NCI-H146 (cell line): ENCODE measurements around the gene CTCFL.
A peak's percentile ranks its signal among the peaks of the same experiment; 100 is the strongest.

Experiments
- DNase-seq: peaks from one replicate; lab custom pipeline; 2025; lab: John Stamatoyannopoulos, UW

Gene CTCFL

DNA sequence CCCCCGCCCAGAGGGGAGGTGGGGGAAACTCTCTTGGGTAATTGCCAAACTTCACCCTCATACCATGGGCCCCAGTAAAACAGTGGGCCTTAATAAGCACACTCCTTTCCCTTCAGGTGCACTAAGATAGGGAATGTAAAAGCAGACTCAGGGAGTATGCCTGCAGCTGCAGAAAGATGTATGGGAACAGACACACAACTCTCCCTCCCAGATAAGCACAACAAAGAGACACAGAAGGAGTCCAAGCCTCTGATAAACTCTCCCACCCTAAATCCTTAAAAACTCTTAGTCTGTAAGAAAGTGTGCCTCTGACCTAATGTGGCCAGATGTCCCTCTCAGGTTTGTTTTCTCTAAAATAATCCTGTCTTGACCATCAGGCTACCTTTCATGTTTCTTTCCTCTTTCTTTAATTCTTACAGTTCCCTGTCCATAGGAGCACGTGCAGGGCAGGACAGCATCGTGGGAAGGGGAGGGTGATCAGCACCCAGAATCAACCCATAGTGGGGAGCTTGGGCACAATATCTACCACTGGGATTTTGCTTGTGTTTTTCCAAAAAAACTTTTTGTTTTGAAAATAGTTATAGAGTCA lies 11.3 kb upstream of the CTCFL start:
- DNase-seq: no peak

DNA sequence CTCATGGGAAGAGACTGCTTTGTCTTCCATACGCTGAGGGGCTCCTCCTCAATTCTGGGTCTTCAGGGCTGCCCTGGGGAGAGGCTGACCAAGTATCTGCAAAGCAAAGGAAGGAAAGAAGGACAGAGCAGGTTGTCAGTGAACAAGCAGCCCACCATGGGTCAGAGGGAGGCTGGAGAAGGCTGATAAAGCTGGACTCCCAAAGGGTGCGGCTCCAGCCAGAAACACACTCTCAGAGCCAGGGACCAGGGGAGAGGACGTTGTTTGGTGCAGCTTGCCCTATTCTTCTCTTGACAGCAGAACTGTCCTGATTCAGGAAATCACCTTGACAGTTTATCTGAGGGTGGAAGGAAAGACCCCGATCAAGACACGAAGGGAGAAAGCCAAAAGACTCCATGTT lies 10.4 kb upstream of the CTCFL start:
- DNase-seq: no peak

DNA sequence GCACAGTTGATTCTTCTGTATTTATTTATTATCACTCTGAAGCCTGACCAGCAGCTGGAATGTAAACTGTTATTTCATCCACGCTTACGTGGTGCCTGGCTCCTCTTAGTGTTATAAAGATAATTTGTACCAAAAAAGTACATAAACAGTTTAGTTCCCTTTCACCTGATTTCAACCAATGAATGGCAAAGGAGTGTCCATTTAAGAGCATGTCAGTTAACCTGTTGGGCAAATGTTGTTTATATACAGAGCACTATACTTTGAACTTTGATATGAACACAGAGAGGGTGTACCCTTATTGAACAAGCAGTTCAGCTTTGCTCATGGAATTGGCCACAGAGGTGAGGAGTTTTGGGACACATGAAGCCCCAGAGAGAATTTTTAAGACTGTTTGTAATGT lies 7.2 kb upstream of the CTCFL start:
- no peak for DNase-seq

DNA sequence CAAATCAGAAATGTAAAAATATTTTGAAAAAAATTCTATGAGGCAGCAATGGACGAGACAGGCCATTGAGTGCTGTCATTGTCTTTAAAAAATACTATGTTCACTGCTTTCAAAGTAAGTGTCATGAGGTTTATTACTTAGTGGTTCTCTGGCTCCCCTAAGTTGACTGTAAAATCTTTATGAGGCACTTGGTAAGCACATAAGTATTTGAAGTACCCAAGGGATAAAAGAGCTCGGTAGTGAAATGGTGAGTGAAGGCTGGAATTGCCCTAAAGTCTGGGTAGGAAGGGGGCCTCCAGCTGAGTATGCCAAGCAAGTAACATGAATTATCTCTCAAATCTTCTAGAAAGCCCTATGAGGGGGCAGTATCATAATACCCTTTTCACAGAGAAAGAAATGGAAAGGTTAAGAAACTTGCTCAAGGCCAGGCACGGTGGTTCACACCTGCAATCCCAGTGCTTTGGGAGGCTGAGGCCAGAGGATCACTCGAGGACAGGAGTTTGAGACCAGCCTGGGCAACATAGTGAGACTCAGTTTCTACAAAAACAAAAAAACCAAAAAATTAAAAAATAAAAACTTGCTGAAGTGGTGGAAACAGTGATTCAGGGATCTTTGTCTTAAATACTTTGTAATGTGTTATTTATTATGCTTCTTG lies 5.5 kb upstream of the CTCFL start:
- no peak for DNase-seq

DNA sequence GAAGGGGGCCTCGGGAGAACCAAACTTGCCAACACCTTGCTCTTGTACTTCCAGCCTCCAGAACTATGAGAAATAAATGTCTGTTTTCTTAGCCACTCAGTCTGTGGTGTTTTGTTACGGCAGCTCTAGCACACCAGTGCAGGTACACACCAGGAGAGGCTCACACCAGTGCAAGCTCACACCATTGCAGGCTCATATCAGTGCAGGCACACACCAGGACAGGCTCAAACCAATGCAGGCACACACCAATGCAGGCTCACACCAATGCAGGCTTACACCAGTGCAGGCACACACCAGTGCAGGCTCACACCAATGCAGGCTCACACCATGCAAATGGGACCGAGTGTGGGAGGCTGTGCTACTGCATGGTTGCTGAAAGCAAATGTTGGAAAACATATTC lies 4.9 kb upstream of the CTCFL start:
- DNase-seq: no peak

DNA sequence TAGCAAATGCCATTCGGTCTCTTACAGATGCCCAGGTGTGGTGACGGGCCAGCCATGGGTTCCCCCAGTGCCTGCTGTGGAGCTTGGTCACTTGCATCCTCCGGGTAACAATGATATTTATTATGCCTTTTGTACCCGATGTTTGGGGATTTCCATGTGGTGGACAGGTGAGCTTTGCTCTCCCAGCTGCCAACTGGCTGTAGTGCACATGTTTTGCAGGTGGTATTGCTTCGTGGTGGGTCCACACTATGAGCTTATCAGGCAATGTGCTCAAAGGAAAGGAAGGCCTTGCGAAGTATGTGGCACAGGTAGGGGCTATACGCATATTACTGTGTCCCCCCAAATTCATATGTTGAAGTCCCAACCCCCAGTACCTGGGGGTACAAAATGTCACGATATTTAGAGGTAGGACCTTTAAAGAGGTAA lies 4.2 kb upstream of the CTCFL start:
- no peak for DNase-seq

DNA sequence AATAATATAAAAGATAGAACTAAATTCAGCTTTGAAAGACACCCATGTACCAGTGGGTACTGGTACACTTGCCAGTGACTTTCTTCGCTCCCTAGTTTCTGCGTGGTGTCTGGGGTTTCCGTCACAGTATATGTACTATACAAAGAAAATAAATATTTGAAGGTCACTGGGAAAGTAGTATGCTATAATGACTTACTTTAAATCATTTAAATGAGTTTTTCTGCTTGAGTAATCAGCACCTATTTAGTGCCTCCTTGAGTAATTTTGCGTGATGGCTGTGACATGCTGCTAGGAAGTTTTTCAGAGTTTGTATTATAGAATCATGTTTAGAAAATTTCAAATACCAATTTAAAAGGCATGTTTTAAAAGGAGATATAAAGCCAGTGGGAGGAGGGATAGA lies 3.2 kb upstream of the CTCFL start:
- no peak for DNase-seq

DNA sequence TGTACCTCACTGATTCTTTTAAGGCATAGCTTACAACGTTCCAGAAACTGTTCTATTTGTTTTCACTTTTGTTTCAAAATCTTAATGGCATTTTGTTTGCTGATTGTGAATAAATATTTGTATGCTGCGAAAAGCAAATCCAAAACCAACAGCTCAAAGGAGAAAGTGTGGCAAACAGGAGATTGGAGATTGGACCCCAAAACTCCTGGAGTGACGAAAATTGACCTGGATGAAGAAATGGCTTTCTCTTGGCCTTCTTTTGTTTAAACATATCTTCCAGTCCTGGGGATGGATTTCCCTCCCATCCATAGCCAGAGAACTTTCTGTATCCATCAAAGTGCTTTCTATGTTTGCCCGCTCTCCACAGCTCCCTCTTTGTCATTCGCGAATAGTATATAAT lies 2.8 kb upstream of the CTCFL start:
- DNase-seq: no peak

DNA sequence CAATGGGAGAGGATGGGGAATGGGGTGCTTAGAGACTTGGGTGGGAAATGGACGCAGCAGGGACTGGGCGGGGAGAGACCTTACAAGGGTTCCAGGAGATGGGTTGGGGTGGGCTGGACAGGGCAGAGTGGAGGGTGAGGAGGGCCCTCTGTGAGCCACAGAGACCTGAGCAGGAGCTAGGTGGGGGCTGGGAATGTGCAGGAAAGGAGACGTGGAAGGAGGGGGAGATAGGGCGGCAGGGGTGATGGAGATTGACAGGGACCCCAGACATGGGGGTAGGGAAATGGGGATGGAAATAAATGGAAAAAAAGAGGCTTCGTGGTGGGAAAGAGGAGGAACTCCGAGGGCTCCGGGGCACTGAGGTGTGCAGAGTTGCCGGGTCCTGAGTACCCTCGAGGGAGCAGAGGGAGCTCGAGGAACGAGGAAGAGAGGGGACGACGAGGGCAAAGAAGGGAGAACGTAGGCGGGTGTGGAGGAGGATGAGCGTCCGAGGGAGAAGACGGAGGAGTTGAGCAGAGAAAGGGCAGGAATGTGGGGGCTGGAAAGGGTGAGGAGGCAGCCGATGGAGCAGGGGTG lies 2.0 kb upstream of the CTCFL start:
- no peak for DNase-seq

DNA sequence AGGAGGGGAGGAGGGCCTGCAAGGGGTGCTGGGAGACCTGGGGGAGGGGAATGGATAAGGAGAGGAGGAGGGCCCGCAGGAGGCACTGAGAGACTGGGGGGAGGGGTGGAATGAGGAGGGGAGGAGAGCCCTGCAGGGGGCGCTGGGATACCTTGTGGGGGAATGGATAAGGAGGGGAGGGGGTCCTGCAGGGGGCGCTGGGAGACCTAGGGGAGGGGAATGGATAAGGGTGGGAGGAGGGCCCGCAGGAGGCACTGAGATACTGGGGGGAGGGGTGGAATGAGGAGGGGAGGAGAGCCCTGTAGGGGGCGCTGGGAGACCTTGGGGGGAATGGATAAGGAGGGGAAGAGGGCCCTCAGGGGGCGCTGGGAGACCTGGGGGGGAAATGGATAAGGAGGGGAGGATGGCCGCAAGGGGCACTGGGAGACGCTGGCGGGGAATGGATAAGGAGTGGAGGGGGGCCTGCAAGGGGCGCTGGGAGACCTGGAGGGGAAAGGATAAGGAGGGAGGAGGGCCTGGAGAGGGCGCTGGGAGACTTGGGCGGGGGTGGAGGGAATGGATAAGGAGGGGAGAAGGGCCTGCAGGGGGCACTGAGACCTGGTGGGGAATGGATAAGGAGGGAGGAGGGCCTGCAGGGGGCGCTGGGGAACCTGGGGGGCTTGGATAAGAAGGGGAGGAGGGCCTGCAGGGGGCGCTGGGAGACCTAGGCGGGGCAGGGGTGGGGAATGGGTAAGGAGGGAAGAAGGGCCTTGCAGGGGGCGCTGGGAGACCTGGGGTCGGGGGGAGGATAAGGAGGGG lies 1.3 kb upstream of the CTCFL start:
- peak; percentile 44 for DNase-seq

DNA sequence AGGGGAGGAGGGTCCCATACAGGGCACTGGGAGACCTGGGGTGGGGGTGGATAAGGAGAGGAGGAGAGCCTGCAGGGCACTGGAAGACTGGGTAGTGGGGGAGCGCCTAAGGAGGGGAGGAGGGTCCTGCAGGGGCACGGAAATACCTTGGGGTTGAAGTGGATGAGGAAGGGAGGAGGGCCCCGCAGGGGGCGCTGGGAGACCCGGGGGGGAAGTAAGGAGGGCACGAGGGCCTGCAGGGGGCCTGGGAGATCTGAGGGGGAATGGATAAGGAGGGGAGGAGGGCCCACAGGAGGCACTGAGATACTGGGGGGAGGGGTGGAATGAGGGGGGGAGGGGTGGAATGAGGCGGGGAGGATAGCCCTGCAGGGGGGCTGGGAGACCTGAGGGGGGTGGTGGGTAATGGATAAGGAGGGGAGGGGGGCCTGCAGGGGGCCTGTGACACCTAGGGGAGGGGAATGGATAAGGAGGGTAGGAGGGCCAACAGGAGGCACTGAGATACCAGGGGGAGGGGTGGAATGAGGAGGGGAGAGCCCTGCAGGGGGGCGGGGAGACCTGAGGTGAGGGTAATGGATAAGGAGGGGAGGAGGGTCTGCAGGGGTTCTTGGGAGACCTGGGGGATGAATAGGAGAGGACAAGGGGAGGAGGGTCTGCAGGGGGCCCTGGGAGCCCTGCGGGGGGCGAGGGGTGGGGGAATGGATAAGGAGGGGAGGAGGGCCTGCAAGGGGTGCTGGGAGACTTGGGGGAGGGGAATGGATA lies 567 bp upstream of the CTCFL start:
- no peak for DNase-seq

DNA sequence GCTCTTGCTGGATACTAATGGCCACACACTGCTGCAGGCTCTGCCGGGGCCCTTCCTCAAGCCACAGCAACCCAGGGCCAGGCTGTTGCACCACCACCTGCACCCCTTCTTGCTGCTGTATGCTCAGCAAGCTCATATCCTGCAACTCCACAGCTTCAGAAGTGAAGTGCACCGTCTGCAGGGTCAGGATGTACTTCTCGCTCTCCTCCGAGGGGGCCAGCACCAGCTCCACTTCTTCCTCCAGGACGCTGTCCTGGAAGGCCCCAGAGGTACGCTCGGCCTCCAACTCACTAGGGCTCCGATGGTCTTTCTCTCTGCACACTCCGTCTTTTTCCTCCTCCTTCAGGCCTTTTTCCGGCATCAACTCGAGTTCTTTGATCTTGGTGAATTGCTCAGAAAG lies 1.2 kb downstream of the CTCFL start:
- DNase-seq: no peak

DNA sequence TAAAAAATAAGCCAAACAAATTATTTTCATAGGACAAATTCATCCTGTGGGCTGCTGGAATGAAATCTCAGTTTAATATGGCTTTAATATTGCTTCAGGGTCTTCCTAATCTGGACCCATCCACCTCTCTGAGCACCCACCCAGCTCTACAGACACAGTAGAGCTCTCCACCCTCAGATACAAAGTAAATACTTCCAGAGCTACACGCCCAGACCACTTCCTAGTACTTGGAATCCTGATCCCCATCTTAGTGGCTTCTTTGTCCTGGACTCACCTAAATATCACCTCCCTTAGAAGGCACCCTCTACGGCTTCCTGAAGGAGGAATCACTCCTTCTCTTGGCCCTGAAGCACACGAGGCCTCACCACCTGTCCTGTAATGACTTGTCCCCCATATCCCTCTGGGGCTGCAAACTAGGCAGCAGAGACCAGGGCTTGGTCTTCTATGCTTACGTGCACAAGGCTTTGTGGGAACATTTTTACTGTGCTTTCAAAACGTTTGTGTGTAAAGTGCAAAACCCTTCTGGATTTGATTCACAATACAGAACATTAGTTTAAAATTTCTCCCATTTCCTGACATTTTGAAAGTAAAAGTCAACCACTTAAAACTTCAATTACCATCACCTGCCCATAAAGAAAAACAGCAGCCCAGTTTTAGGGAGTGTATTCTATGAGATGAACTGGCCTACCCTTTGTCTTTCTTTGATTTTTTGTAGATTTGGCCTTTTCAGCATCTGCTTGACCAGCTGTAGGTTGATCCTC lies 2.4 kb downstream of the CTCFL start:
- peak; percentile 17 for DNase-seq

DNA sequence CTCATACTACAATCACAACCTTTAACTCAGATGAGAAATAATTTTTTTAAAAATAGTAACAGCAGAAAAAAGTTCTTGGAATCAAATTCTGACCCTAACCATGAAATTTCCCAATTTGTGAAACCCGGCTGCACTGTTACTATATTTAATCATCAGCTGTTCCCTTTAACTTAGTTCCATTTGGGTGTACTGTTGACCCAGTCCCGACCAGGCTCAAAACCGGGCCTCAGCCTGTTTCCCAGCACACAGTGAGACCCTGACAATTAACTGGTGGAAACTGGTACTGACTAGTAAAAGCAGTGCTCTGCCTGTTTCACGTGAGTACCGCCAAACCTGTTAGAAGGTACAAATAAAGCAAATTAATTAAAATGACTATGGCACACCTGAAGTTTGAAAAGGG lies 7.0 kb downstream of the CTCFL start:
- DNase-seq: no peak

DNA sequence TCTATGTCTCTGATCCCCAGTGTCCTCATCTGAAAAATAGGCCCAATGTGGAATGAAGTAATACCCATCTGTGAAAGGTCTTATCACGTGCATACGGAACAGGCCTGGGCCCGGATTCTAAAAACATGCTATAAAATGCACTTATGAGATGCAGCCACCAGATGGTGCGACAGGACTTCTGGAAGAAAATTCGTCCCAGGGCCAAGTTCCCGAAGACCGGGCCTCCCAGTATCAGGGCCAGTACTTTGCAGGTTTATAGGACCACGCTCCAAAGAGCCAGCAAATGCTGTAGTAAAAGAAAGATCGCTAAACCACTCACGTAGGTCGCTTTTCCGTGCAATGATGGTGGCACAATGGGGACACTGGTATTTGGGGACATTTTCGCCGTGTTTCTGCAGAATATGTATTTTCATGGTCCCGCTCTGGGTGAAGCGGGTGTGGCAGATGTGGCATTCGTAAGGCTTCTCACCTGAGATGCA lies 10.6 kb downstream of the CTCFL start:
- peak; percentile 77 for DNase-seq

DNA sequence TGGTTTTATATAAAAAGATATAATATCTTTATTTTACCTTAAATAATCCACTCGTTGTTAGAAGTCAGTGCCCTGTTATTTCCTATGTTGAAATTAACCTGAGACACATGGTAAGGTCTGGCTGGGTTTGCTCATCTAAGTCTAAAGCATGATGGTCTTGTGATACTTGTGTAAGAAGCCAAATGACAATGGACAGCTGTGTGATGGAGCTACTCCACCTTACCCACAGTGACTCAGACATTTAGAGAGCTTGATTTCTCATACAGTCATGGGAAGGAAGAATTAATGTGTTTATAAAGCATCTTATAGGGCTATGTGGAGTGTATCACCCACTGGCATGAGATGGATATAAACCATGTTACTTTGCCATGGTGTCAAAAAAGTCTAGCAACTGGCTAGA lies 11.7 kb downstream of the CTCFL start:
- DNase-seq: no peak

DNA sequence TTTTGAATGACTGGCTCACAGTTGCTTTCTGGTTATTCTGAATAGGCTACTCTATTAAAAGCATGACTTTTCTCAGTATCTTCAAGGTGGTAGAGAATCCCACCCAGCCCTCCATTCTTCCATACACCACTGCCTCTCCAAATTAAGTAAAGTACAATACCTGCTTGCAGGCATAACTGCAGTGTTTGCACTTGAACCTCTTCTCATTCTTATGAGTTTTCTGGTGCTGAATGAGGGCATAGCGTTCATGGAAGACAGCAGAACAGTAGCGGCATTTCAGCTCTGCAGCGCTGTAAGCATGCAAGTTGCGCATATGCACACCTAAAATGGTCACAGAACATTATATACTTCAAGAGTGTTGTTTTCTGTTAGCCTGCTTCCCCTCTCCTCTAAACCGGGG lies 12.5 kb downstream of the CTCFL start:
- DNase-seq: no peak

DNA sequence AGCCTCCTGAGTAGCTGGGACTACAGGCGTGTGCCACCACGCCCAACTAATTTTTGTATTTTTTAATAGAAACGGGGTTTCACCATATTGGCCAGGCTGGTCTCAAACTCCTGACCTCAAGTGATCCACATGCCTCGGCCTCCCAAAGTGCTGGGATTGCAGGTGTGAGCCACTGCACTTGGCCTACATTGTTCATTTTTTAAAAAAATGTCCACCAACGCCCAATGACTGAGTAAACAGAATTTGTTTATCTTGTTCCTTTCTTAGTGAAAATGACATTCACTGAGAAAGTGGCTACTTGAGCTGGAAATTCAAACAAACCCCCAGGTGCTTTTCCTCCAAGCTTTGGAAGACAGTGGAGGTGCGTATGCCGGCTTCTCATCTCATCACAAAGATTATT lies 13.2 kb downstream of the CTCFL start:
- DNase-seq: peak; percentile 48

DNA sequence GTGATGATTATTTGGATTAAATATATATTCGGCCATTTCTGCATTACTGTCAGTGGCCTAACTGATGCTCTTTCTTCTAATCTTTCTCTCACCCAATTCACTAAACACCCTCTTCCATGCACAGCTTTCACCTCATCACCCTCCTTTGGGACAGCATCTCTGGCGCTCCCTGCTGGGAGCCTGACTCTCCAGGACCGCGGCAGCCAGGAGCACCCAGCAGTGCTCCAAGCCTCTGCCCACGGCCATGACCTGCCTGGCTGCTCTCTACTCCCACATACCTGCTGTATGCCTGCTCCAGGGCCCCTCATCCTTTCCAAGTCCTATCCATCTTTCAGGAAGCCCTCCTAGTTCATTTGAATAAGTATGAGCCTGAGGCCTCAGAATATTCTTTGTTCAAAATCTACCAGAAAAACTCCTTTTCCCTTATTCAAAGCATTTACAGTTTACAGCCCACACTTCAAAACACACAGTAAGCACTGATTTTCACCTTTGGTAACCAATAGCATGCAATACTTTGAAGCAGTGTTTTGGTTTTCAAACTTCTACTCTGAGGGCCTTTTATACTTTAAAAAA lies 15.2 kb downstream of the CTCFL start:
- DNase-seq: peak; percentile 13

DNA sequence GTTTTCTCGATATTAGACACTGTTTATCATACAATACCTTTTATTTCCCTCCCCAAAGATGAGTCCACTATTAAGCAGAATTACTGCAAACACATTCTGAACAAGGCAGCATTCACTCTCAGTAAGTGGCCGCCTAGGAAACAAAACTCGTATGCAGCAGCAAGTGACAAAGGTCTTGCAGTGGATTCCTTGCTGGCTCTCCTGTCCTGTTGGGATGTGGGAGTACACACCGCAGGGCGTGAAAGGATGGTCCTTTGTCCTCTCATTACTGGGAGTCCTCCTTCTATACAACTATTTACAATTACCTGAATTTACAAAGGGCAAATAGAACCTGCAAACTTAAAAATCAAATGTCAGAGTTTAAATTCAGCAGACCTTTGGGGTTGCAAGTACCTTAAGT lies 16.1 kb downstream of the CTCFL start:
- no peak for DNase-seq

DNA sequence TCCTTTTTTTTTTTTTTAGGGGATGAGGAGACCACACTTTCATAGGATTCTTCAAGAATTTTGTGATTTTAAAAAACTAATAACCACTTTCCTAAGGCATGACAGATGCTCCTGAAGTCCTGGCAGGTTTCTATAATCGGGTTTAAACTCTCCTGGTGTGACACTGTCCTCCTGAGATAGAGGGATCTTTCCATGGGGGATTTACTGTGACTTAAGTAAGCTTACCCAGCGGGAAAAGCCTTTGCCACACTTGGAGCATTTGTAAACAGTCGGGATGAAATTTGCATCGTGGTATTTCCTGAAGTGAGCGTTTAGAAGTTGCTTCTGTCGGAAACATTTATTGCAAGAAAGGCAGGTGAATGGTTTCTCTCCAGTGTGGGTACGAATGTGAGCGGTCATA lies 16.6 kb downstream of the CTCFL start:
- DNase-seq: no peak
